Body of pancreas (tissue), 4 donors: Measurements from ENCODE around the gene PRCP. TPM values are rescaled to one million over a fixed set of nuclear protein-coding genes. Genes with fewer than 3 reads are reported as not detected.

Source experiments
- ATAC-seq: fragments of 150-250 bp; one replicate; pipeline ENCODE4 v1.9.1; 2016
- DNase-seq, 4 donors: peaks; one replicate each; pipeline ENCODE4 v3.0.0-alpha.2; 2019
- H3K27ac ChIP-seq, 4 donors: fragments of 200-600 bp; sonication (generic); 1 replicate in 3 of 4; 2 replicates in 1 of 4; pipeline versions ENCODE4 v1.5.1 to v1.6.1; 2016 to 2019; ENCODE audit warnings: mild to moderate bottlenecking in 1 of 4, mixed read lengths in 1 of 4, moderate library complexity in 1 of 4
- H3K27me3 ChIP-seq, 2 donors: fragments of 200-600 bp; sonication (generic); one replicate each; pipeline ENCODE4 v1.6.0; 2016; ENCODE audit warnings: mild to moderate bottlenecking in 1 of 2
- H3K36me3 ChIP-seq, 2 donors: fragments of 200-600 bp; sonication (generic); replicated peaks in 1 of 2; 2 replicates each; pipeline ENCODE4 v1.5.1; 2016; ENCODE audit warnings: low read depth in 2 of 2; ENCODE audit not compliant: insufficient read depth in 1 of 2
- H3K4me1 ChIP-seq: fragments of 200-600 bp; sonication (generic); one replicate; pipeline ENCODE4 v1.6.0; 2016
- H3K4me3 ChIP-seq, 2 donors: fragments of 200-600 bp; sonication (generic); 1 replicate in 1 of 2; 2 replicates in 1 of 2; pipeline ENCODE4 v1.5.1; 2016 to 2019
- H3K9me3 ChIP-seq, 3 donors: fragments of 200-600 bp; sonication (generic); 1 replicate in 2 of 3; 2 replicates in 1 of 3; pipeline ENCODE4 v1.5.1; 2016
- POLR2A ChIP-seq, 3 donors: fragments of 450-650 bp; IDR thresholded peaks; one replicate each; pipeline ENCODE4 v1.6.1; 2016; ENCODE audit warnings: antibody characterized with exemption in 3 of 3, mild to moderate bottlenecking in 2 of 3
- WGBS, 2 donors: methylation state at CpG; one replicate each; pipeline ENCODE4 v1.1.5; 2017; 5-methylcytosine and 5-hydroxymethylcytosine counted together
- intact Hi-C: fragments of 100-400 bp; cut with DNase I; formaldehyde crosslinking; loops from one replicate; pipeline ENCODE4 v1.15.1; 2023
- total RNA-seq, 2 donors: library from RNA; depleted of rRNA; stranded (reverse); fragments of >200 nt; gene quantifications; one replicate each; pipeline ENCODE4 v1.1.0, GENCODE V29; 2016
- TF ChIP-seq, protein P1 (sequence below), 7 experiments: fragments of 450-650 bp in 4 of 7; fragments of 200-600 bp in 3 of 7; sonication (generic) in 3 of 7; IDR thresholded peaks; one replicate each; pipeline ENCODE4 v1.5.1; 2016 to 2019; ENCODE audit warnings: antibody characterized with exemption in 7 of 7

The PRCP gene
- total RNA-seq, 2 donors from 2014 or later: 16.8 to 38.9 TPM

GRCh38 chr11:82906236-82906635 is 6.0 kb upstream of the PRCP start:
- DNase-seq: no peak
- intact Hi-C loops: no loop called here

GRCh38 chr11:82903843-82904586 is 3.8 kb upstream of the PRCP start:
- H3K4me1 ChIP-seq: peaks cover 18% of the 10 kb centered on the region

More at GRCh38 chr11:82906236-82906635, 6.0 kb upstream of the PRCP start:
- Histone ChIP-seq H3K9me3 (no peaks in the 10 kb centered on the region), H3K27ac (no peak overlapping the region), H3K4me1 (peaks cover 7% of the 10 kb centered on the region), H3K36me3 (no peaks in the 10 kb centered on the region), H3K4me3 (no peak overlapping the region), H3K27me3 (no peaks in the 10 kb centered on the region)
- TF ChIP-seq, protein P1, sequence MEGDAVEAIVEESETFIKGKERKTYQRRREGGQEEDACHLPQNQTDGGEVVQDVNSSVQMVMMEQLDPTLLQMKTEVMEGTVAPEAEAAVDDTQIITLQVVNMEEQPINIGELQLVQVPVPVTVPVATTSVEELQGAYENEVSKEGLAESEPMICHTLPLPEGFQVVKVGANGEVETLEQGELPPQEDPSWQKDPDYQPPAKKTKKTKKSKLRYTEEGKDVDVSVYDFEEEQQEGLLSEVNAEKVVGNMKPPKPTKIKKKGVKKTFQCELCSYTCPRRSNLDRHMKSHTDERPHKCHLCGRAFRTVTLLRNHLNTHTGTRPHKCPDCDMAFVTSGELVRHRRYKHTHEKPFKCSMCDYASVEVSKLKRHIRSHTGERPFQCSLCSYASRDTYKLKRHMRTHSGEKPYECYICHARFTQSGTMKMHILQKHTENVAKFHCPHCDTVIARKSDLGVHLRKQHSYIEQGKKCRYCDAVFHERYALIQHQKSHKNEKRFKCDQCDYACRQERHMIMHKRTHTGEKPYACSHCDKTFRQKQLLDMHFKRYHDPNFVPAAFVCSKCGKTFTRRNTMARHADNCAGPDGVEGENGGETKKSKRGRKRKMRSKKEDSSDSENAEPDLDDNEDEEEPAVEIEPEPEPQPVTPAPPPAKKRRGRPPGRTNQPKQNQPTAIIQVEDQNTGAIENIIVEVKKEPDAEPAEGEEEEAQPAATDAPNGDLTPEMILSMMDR (IDR thresholded peaks at IDR 0.05): peak in 6 of 7 experiments; percentile 52 to 62 (median 56)
- TF ChIP-seq POLR2A (IDR thresholded peaks at IDR 0.05): no peak
- no peak for ATAC-seq
- 73 to 84% methylated on average over 1 of the region's 1 CpG for WGBS, 2 donors

GRCh38 chr11:82902880-82903279 is 2.6 kb upstream of the PRCP start:
- Histone ChIP-seq H3K4me3 (no peak overlapping the region), H3K4me1 (peaks cover 19% of the 10 kb centered on the region), H3K27me3 (no peaks in the 10 kb centered on the region), H3K36me3 (no peaks in the 10 kb centered on the region), H3K9me3 (no peaks in the 10 kb centered on the region), H3K27ac (no peak overlapping the region)
- WGBS, 2 donors: 60 to 66% methylated on average over 3 of the region's 3 CpGs
- DNase-seq: no peak
- TF ChIP-seq POLR2A (IDR thresholded peaks at IDR 0.05): no peak
- TF ChIP-seq, protein P1 (IDR thresholded peaks at IDR 0.05): no peak
- intact Hi-C loops: no loop called here
- ATAC-seq: no peak

More at GRCh38 chr11:82903843-82904586, 3.8 kb upstream of the PRCP start:
- ATAC-seq (no peak), DNase-seq (no peak)
- TF ChIP-seq, protein P1 (IDR thresholded peaks at IDR 0.05): no peak
- TF ChIP-seq POLR2A (IDR thresholded peaks at IDR 0.05): no peak
- Histone ChIP-seq H3K4me3 (no peak overlapping the region), H3K27me3 (no peaks in the 10 kb centered on the region), H3K36me3 (no peaks in the 10 kb centered on the region), H3K9me3 (no peaks in the 10 kb centered on the region), H3K27ac (no peak overlapping the region)
- 39 to 48% methylated on average over 3 of the region's 3 CpGs for WGBS, 2 donors
- intact Hi-C loops: no loop called here

- TF ChIP-seq, protein P1 (IDR thresholded peaks at IDR 0.05): no peak
- no peak for TF ChIP-seq POLR2A (IDR thresholded peaks at IDR 0.05)
- Histone ChIP-seq H3K27ac (peak overlapping the region in 2 of 4 donors; percentile 90 to 93), H3K27me3 (no peaks in the 10 kb centered on the region), H3K9me3 (no peaks in the 10 kb centered on the region), H3K36me3 (no peaks in the 10 kb centered on the region), H3K4me3 (peak overlapping the region in 1 of 2 donors; percentile 82), H3K4me1 (peaks cover 19% of the 10 kb centered on the region)
- no peak for DNase-seq
- ATAC-seq: no peak
- WGBS, 2 donors: 2 to 3% methylated on average over 15 of the region's 15 CpGs
- intact Hi-C loops: no loop called here
These were observed 1.8 kb upstream of the PRCP start for GRCh38 chr11:82901922-82902485.
